RWPE2 (cell line): ENCODE results near the gene MAB21L3.

Experiments used
- ATAC-seq: fragments of 200-7000 bp; cut with Tn5 transposase; 3 replicates; pipeline ENCODE4 v1.9.1; 2021; ENCODE audit warnings: low read depth
- DNase-seq: peaks from one replicate; pipeline ENCODE4 v3.0.0-alpha.2; 2020; ENCODE audit warnings: low spot score
- H3K27ac ChIP-seq: fragments of 450-650 bp; 2 replicates; pipeline ENCODE4 v1.5.1; 2017; ENCODE audit warnings: mild to moderate bottlenecking; ENCODE audit not compliant: poor library complexity, severe bottlenecking
- H3K27me3 ChIP-seq: fragments of 250-450 bp; sonication (Bioruptor Pico); 2 replicates; pipeline ENCODE4 v1.5.1; 2021; ENCODE audit warnings: mild to moderate bottlenecking, moderate library complexity; ENCODE audit not compliant: insufficient read depth, poor library complexity, severe bottlenecking
- H3K36me3 ChIP-seq: fragments of 250-450 bp; sonication (Bioruptor Pico); 2 replicates; pipeline ENCODE4 v1.5.1; 2020; ENCODE audit warnings: low read depth, mild to moderate bottlenecking, moderate library complexity
- H3K4me1 ChIP-seq: fragments of 250-450 bp; sonication (Bioruptor Pico); 2 replicates; pipeline ENCODE4 v1.5.1; 2021; ENCODE audit warnings: mild to moderate bottlenecking, moderate library complexity; ENCODE audit not compliant: insufficient read depth, poor library complexity, severe bottlenecking
- H3K4me3 ChIP-seq: fragments of 250-450 bp; sonication (Bioruptor Pico); 2 replicates; pipeline ENCODE4 v1.5.1; 2021; ENCODE audit warnings: mild to moderate bottlenecking, moderate library complexity; ENCODE audit not compliant: severe bottlenecking
- H3K9me3 ChIP-seq: fragments of 250-450 bp; sonication (Bioruptor Pico); 2 replicates; pipeline ENCODE4 v1.5.1; 2021; ENCODE audit warnings: mild to moderate bottlenecking, moderate library complexity; ENCODE audit not compliant: severe bottlenecking
- CTCF ChIP-seq: fragments of 450-650 bp; IDR thresholded peaks from one replicate; pipeline ENCODE4 v1.5.1; 2017; ENCODE audit warnings: mild to moderate bottlenecking, moderate library complexity; ENCODE audit not compliant: poor library complexity, severe bottlenecking

MAB21L3 gene

GRCh38 chr1:116122955-116123757 lies 12.0 kb downstream of the MAB21L3 start:
- Histone ChIP-seq H3K9me3 (no peaks in the 10 kb centered on the region), H3K4me1 (peaks cover 10% of the 10 kb centered on the region), H3K27ac (no peak overlapping the region), H3K27me3 (no peaks in the 10 kb centered on the region), H3K36me3 (no peaks in the 10 kb centered on the region), H3K4me3 (no peak overlapping the region)
- DNase-seq (no peak), ATAC-seq (peak; percentile 91)
- TF ChIP-seq CTCF: no peak

- Histone ChIP-seq H3K4me1 (peaks cover 10% of the 10 kb centered on the region), H3K4me3 (no peak overlapping the region), H3K27ac (no peak overlapping the region), H3K27me3 (no peaks in the 10 kb centered on the region), H3K9me3 (no peaks in the 10 kb centered on the region), H3K36me3 (no peaks in the 10 kb centered on the region)
- TF ChIP-seq CTCF: no peak
- ATAC-seq: no peak
- DNase-seq: no peak
Observed at GRCh38 chr1:116123837-116124533, 12.8 kb downstream of the MAB21L3 start.

- H3K9me3 ChIP-seq: no peaks in the 10 kb centered on the region
- peaks cover 10% of the 10 kb centered on the region for H3K4me1 ChIP-seq
- H3K27me3 ChIP-seq: no peaks in the 10 kb centered on the region
- no peaks in the 10 kb centered on the region for H3K36me3 ChIP-seq
- H3K4me3 ChIP-seq: no peak overlapping the region
- H3K27ac ChIP-seq: no peak overlapping the region
- no peak for DNase-seq
- TF ChIP-seq CTCF: no peak
- ATAC-seq: no peak
Observed at GRCh38 chr1:116125758-116126157, 14.6 kb downstream of the MAB21L3 start.

GRCh38 chr1:116126281-116126680 lies 15.1 kb downstream of the MAB21L3 start:
- Histone ChIP-seq H3K4me1 (peaks cover 10% of the 10 kb centered on the region), H3K9me3 (no peaks in the 10 kb centered on the region), H3K27ac (no peak overlapping the region), H3K4me3 (no peak overlapping the region), H3K27me3 (no peaks in the 10 kb centered on the region), H3K36me3 (no peaks in the 10 kb centered on the region)
- DNase-seq (no peak), ATAC-seq (no peak)
- no peak for TF ChIP-seq CTCF
